Astrocyte (in vitro differentiated cells and primary cell): ENCODE results near the gene MEIOB.

ENCODE experiments used
- CTCF ChIP-seq: IDR thresholded peaks from 2 replicates; pipeline ENCODE4 v1.5.1; 2011; ENCODE audit warnings: low read depth, mild to moderate bottlenecking, inconsistent platforms, low read length, moderate library complexity; ENCODE audit not compliant: insufficient read depth
- EZH2 ChIP-seq: IDR thresholded peaks from 2 replicates; pipeline ENCODE4 v1.6.1; 2012; ENCODE audit warnings: mild to moderate bottlenecking, low read length, inconsistent platforms; ENCODE audit not compliant: insufficient read depth

- TF ChIP-seq EZH2 (no peak), CTCF (no peak)
These were observed 63.3 kb downstream of the MEIOB start for GRCh38 chr16:1808691-1809090.
